ENCODE results near the gene HADHA. TPM values are rescaled to one million over a fixed set of nuclear protein-coding genes. Genes with fewer than 3 reads are reported as not detected.
"Not testable (repeated sequence)": the region's sequence is repeated elsewhere in the genome, so short reads cannot be mapped to it uniquely, and the experiment has no call there.

HADHA gene
- total RNA-seq, 1 experiment from 2014 or later = 168 TPM

DNA sequence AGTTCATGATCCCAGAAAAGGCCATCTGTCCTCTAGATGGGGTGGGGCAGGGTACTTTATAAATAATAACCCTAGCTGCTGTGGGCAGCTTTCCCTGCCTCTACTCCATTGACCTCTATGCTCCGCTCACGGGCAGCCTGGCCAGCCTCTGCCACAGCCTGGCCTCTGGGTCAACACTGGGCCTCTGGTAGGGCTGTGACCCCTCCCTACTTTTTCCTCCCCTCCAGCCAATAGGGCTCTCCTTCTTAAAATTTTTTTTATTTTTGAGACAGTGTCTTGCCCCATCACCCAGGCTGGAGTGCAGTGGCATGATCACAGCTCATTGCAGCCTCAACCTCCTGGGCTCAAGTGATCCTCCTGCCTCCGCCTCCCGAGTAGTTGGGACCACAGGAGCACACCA is 75.6 kb downstream of the HADHA start:
- H3K27me3 ChIP-seq = peaks cover 2% of the 10 kb centered on the region; the same call in 1 of the 2 replicates
- no peak overlapping the region for H3K4me3 ChIP-seq
- DNase-seq = no peak

DNA sequence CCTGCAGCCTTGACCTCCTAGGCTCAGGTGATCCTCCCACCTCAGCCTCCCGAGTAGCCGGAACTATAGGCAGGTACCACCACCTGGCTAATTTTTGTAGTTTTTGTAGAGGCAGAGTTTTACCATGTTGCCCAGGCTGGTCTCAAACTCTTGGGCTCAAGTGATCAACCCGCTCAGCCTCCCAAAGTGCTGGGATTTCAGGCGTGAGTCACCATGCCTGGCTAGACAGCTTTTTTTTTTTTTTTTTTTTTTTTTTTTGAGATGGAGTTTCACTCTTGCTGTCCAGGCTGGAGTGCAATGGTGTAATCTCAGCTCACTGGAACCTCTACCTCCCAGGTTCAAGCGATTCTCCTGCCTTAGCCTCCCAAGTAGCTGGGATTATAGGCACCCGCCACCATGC is 77.9 kb downstream of the HADHA start:
- DNase-seq; H3K27me3 ChIP-seq; H3K4me3 ChIP-seq; H3K9me3 ChIP-seq (replicated peaks); H3K27ac ChIP-seq; H3K4me1 ChIP-seq; H3K36me3 ChIP-seq: not testable (repeated sequence)

More for the DNA sequence above, 75.6 kb downstream of the HADHA start:
- H3K27ac ChIP-seq = no peak overlapping the region
- H3K36me3 ChIP-seq = no peaks in the 10 kb centered on the region
- H3K9me3 ChIP-seq (replicated peaks) = no peaks in the 10 kb centered on the region
- H3K4me1 ChIP-seq = no peaks in the 10 kb centered on the region

- H3K9me3 ChIP-seq (replicated peaks) = no peaks in the 10 kb centered on the region
- no peaks in the 10 kb centered on the region for H3K4me1 ChIP-seq
- no peaks in the 10 kb centered on the region for H3K36me3 ChIP-seq
- H3K27ac ChIP-seq = no peak overlapping the region
- peaks cover 2% of the 10 kb centered on the region; the same call in 1 of the 2 replicates for H3K27me3 ChIP-seq
- no peak overlapping the region for H3K4me3 ChIP-seq
- no peak for DNase-seq
Measured at GRCh38 chr2:26165403-26165802, 79.0 kb downstream of the HADHA start.

GRCh38 chr2:26164641-26165211 is 79.7 kb downstream of the HADHA start:
- DNase-seq = no peak
- H3K4me1 ChIP-seq = no peaks in the 10 kb centered on the region
- H3K9me3 ChIP-seq (replicated peaks) = no peaks in the 10 kb centered on the region
- H3K36me3 ChIP-seq = no peaks in the 10 kb centered on the region
- H3K27ac ChIP-seq = no peak overlapping the region
- H3K27me3 ChIP-seq = peaks cover 2% of the 10 kb centered on the region; the same call in 1 of the 2 replicates
- H3K4me3 ChIP-seq = no peak overlapping the region

- Histone ChIP-seq H3K27ac (no peak overlapping the region), H3K4me3 (no peak overlapping the region), H3K9me3 (replicated peaks) (no peaks in the 10 kb centered on the region), H3K36me3 (no peaks in the 10 kb centered on the region), H3K27me3 (no peaks in the 10 kb centered on the region; the same call in 1 of the 2 replicates), H3K4me1 (no peaks in the 10 kb centered on the region)
- no peak for DNase-seq
Measured at GRCh38 chr2:26164231-26164630, 80.2 kb downstream of the HADHA start.

- Histone ChIP-seq H3K4me1 (no peaks in the 10 kb centered on the region), H3K4me3 (no peak overlapping the region), H3K27ac (no peak overlapping the region), H3K36me3 (no peaks in the 10 kb centered on the region), H3K9me3 (replicated peaks) (no peaks in the 10 kb centered on the region), H3K27me3 (no peaks in the 10 kb centered on the region)
- no peak for DNase-seq
Measured at GRCh38 chr2:26162963-26163362, 81.5 kb downstream of the HADHA start.

DNA sequence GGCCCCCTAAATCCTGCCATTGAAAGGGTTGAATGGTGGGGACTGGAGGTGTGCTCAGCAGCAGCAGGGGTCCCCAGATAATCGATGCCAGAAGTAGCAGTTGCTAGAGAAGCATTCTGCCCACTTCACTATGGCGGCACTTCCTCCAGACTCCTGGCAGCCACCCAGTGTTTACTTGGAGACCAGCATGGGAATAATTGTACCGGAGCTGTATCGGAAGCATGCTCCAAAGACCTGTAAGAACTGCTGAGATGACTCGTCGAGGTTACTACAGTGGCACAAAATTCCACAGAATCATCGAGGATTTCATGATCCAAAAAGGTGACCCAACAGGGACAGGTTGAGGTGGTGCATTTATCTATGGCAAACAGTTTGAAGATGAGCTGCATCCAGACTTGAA is 82.5 kb downstream of the HADHA start:
- DNase-seq = no peak

GRCh38 chr2:26157580-26157979 is 86.9 kb downstream of the HADHA start:
- H3K4me3 ChIP-seq = no peak overlapping the region
- no peaks in the 10 kb centered on the region for H3K27me3 ChIP-seq
- H3K27ac ChIP-seq = no peak overlapping the region
- H3K36me3 ChIP-seq = no peaks in the 10 kb centered on the region
- H3K9me3 ChIP-seq (replicated peaks) = peaks cover 4% of the 10 kb centered on the region
- no peaks in the 10 kb centered on the region for H3K4me1 ChIP-seq
- no peak for DNase-seq

More for the DNA sequence above, 82.5 kb downstream of the HADHA start:
- Histone ChIP-seq H3K9me3 (replicated peaks) (peaks cover 4% of the 10 kb centered on the region; the same call in 1 of the 2 replicates), H3K36me3 (no peaks in the 10 kb centered on the region), H3K4me3 (no peak overlapping the region), H3K4me1 (no peaks in the 10 kb centered on the region), H3K27ac (no peak overlapping the region), H3K27me3 (no peaks in the 10 kb centered on the region)

DNA sequence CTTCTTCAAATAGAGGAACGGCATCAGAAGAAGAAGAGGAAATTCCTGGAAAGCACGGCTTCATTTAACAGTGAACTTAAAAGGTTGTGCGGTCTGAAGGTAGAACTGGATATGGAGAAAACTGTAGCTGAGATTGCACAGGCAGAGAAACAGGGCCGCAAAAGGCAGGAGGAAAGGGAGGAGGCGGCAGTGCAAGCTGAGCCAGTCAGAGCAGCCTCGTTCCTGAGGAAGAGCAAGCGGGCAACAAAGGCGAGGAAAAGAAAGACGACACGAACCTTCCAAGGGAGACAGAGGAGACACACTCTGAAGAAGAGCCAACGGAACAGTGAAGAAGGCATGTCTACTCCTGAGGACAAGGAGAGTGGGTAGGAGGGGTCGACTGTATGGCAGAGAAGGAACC is 94.2 kb downstream of the HADHA start:
- H3K9me3 ChIP-seq (replicated peaks) = no peaks in the 10 kb centered on the region; the same call in 1 of the 2 replicates
- no peaks in the 10 kb centered on the region for H3K36me3 ChIP-seq
- no peak overlapping the region for H3K27ac ChIP-seq
- DNase-seq = no peak
- no peak overlapping the region for H3K4me3 ChIP-seq
- H3K27me3 ChIP-seq = peaks cover 4% of the 10 kb centered on the region; the same call in 1 of the 2 replicates
- H3K4me1 ChIP-seq = no peaks in the 10 kb centered on the region; the same call in 1 of the 2 replicates

DNA sequence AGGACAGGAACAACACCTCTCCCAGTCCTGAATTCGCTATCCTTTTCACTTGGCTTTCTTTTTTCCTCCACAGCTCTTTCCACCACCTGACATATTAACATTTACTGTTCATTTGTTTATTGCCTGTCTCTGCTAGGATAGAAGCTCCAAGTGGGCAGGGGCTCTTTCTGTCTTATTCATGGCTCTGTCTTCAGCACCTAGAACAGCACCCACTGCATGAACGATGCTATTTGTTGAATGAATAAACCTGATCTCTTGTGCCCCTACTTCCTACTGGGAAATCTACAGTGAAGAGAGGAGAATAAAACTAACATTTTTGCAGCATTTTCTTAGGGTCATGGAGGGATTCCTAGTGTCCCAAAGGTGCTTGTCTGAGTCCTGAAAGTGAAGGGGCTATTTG is 95.9 kb downstream of the HADHA start:
- DNase-seq = peak in 1 of 2 experiments; percentile 52
- Histone ChIP-seq H3K36me3 (no peaks in the 10 kb centered on the region), H3K4me1 (no peaks in the 10 kb centered on the region; the same call in 1 of the 2 replicates), H3K9me3 (replicated peaks) (no peaks in the 10 kb centered on the region), H3K27ac (no peak overlapping the region), H3K27me3 (peaks cover 4% of the 10 kb centered on the region; the same call in 1 of the 2 replicates), H3K4me3 (no peak overlapping the region)

DNA sequence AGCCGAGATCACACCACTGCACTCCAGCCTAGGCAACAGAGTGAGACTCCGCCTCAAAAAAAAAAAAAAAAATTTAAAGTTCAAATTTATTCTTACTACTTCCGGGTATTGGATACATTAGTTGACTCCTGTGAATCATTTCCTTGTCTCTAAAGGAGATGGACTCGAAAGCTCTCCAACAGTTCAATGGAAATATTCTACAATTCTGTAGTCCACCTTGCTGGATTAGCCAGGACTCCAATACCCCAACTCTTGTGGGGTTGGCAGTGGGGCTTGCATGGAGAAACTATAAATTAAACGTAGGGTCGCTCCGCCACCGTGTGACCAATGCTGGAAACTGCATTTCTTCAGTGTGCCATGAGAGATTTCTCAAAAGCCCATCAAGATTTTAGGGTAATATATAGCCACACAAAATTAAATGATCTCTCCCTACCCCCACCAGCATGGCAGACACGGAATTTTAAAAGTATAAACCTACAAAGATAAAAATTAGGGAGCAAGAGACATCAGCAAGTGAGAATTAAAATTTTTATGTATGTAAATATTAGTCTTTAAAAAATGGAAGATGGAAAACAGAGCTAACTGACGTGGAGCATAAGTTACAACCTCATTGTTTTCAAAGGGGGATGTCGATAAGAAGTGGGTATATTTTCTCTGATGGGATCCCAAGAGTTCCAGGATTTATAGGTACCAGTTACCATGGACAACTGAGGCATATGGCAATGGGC is 99.3 kb downstream of the HADHA start:
- Histone ChIP-seq H3K4me3 (no peak overlapping the region), H3K27me3 (peaks cover 4% of the 10 kb centered on the region; the same call in 1 of the 2 replicates), H3K4me1 (no peaks in the 10 kb centered on the region; the same call in 1 of the 2 replicates), H3K27ac (no peak overlapping the region), H3K9me3 (replicated peaks) (no peaks in the 10 kb centered on the region), H3K36me3 (no peaks in the 10 kb centered on the region)
- peak; percentile 66 to 87 for DNase-seq

DNA sequence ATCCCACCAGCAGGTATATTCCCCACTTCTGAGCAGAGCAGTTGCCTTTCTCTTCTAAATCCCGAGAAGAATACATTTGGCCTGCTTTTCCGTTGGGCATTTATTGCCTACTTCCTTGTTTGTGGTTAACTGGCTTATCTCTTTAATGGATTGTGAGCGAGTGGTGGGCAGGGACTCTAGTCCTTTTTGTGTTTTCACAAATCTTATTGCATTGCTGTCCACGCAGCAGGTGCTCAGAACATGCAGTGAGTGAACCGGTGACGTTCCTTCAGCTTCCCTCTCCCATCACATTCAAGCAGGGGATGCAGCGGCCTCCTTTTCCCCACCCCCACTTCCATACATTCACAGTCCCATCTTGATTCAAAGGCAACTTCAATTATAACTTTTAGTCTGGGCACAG is 100.4 kb downstream of the HADHA start:
- H3K27me3 ChIP-seq = peaks cover 4% of the 10 kb centered on the region; the same call in 1 of the 2 replicates
- DNase-seq = peak in 1 of 2 experiments; percentile 27

DNA sequence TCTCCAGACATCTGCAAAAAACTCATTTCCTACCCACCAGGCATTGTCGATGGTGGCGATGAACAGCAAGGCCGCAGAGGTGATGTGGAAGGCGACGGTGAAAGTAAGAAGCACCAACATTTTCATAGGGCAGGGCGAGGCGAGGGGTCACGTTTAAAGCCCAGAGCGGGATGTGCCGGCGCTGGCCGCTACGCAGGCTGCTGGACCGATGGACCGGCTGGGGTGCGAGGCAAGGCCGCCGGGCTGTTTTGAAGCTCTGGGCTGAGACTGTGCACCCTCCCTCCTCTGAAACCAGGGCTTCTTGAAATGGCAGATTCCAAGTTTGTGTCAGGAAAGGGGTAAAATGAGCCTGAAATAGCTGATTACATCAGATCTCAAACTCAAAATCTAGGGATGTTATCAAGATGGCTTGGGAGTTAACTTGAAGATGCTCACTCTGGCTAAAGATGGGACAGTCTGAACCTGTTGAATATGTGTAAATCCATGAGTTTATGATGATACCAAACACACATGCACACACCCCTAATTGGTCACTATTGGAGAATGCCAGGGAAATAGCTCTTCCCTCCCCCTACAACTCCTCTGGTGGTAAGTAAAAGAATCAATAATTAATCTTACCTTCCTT is 103.2 kb downstream of the HADHA start:
- DNase-seq = no peak
- Histone ChIP-seq H3K4me3 (no peak overlapping the region), H3K36me3 (peaks cover 5% of the 10 kb centered on the region), H3K27me3 (peaks cover 4% of the 10 kb centered on the region; the same call in 1 of the 2 replicates), H3K4me1 (no peaks in the 10 kb centered on the region; the same call in 1 of the 2 replicates), H3K27ac (no peak overlapping the region), H3K9me3 (replicated peaks) (no peaks in the 10 kb centered on the region)

More for the DNA sequence above, 100.4 kb downstream of the HADHA start:
- Histone ChIP-seq H3K36me3 (no peaks in the 10 kb centered on the region), H3K9me3 (replicated peaks) (no peaks in the 10 kb centered on the region), H3K4me3 (no peak overlapping the region), H3K4me1 (no peaks in the 10 kb centered on the region; the same call in 1 of the 2 replicates), H3K27ac (no peak overlapping the region)

Data from SJCRH30 (cell line).